ENCODE measurements around the gene RARB.

Gene RARB

DNA sequence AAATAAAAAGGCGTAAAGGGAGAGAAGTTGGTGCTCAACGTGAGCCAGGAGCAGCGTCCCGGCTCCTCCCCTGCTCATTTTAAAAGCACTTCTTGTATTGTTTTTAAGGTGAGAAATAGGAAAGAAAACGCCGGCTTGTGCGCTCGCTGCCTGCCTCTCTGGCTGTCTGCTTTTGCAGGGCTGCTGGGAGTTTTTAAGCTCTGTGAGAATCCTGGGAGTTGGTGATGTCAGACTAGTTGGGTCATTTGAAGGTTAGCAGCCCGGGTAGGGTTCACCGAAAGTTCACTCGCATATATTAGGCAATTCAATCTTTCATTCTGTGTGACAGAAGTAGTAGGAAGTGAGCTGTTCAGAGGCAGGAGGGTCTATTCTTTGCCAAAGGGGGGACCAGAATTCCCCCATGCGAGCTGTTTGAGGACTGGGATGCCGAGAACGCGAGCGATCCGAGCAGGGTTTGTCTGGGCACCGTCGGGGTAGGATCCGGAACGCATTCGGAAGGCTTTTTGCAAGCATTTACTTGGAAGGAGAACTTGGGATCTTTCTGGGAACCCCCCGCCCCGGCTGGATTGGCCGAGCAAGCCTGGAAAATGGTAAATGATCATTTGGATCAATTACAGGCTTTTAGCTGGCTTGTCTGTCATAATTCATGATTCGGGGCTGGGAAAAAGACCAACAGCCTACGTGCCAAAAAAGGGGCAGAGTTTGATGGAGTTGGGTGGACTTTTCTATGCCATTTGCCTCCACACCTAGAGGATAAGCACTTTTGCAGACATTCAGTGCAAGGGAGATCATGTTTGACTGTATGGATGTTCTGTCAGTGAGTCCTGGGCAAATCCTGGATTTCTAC, at the start of gene RARB:
RARB (plus strand) TSS at position 322 of the 847 bp plus-strand sequence; CDS start at position 791, 469 bp downstream.
- peak; percentile 91 for DNase-seq (ENCODE audit: low read depth, low spot score)

DNA sequence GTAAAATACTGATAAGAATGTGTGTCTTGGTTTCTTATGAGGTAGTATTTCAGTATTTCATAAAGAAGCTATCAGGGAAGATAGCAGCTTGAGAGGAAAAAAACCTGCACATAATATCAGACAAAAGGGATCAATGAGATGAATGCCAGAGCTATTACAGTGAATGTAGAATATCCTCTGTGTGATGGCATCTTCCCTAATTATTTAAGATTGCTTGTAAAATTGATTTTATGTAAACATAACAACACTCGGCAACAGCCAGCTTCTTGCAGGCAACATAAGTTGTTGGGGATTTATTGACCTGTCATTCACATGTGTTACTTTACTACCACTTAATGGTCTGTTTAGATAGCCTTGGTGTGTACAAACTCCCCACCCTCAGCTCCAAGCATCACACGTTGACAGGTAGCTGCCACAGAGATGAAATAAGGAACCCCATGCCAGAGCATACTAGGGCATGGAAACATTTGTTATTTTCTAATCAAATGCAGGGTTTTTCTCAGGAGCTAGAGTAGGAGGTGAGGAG, 49.2 kb upstream of the RARB start:
- no peak for DNase-seq (ENCODE audit: low read depth, low spot score)

- no peak for DNase-seq (ENCODE audit: low read depth, low spot score)
Measured at GRCh38 chr3:25380222-25380739, 47.8 kb upstream of the RARB start.

DNA sequence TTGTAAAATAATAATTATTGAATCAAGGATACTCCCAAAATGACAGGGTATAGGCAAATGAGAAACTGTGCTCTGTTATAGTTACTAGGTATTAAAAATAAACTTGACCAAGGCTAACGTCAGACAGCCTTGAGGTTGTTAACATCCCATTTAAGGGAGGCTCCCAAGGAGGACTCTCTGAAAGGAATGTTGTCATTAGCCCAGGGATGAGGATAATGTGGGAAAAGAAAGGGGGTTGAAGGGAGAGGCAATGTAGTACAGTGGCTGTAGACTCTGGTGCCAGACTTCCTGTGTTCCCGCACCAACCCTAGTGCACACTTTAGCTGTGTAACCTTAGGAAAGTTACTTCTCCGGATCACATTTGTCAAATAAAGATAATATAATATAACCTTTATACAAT, 47.0 kb upstream of the RARB start:
- DNase-seq (ENCODE audit: low read depth, low spot score), result no peak

GRCh38 chr3:25384471-25384870, 43.6 kb upstream of the RARB start:
- no peak for DNase-seq (ENCODE audit: low read depth, low spot score)

GRCh38 chr3:25385807-25386460, 42.1 kb upstream of the RARB start:
- no peak for DNase-seq (ENCODE audit: low read depth, low spot score)

GRCh38 chr3:25386686-25387255, 41.3 kb upstream of the RARB start:
- DNase-seq (ENCODE audit: low read depth, low spot score), result no peak

GRCh38 chr3:25390605-25391004, 37.5 kb upstream of the RARB start:
- DNase-seq (ENCODE audit: low read depth, low spot score), result no peak

- no peak for DNase-seq (ENCODE audit: low read depth, low spot score)
Measured at GRCh38 chr3:25396251-25396650, 31.8 kb upstream of the RARB start.

DNA sequence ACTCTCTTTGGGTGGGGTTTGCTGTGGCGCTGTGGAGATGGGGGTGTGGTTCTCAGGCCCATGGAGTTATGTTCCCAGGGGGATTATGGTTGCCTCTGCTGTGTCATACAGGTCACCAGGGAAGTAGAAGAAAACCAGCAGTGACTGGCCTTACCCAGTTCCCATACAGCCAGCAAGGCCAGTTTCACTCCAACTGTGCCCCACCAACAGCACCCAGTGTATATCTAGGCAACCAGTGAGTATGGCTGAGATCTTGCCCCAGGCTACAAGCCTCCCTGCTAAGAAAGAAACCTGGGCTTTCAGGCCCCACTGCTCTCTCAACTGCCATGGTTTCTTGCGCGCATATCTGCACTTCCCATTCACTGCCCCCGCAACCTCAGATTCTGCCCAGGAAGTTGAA, 31.4 kb upstream of the RARB start:
- DNase-seq (ENCODE audit: low read depth, low spot score), result no peak

- DNase-seq (ENCODE audit: low read depth, low spot score), result no peak
Measured at GRCh38 chr3:25397150-25397549, 30.9 kb upstream of the RARB start.

- no peak for DNase-seq (ENCODE audit: low read depth, low spot score)
Measured at GRCh38 chr3:25400587-25400986, 27.5 kb upstream of the RARB start.

DNA sequence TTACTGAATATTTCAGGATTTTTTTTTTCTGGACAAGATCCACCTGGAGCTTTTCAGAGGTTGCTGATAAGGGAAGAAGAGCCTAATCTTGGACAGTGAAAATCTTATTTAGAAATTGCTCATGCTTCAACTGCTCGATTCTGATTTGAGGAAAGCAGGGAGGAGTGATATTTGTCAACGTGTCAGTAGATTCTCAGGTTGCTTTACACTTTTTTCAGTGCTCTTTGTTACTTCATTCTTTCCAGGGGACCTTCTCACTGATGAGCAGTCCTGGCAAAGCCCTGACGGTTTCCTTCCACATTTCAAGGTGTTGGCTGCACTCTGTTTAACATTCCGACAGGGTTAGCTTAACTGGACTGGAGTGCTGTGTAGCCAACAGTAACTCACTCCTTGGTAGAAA, 24.1 kb upstream of the RARB start:
- DNase-seq (ENCODE audit: low read depth, low spot score), result no peak

- DNase-seq (ENCODE audit: low read depth, low spot score), result no peak
Measured at GRCh38 chr3:25404569-25404968, 23.5 kb upstream of the RARB start.

DNA sequence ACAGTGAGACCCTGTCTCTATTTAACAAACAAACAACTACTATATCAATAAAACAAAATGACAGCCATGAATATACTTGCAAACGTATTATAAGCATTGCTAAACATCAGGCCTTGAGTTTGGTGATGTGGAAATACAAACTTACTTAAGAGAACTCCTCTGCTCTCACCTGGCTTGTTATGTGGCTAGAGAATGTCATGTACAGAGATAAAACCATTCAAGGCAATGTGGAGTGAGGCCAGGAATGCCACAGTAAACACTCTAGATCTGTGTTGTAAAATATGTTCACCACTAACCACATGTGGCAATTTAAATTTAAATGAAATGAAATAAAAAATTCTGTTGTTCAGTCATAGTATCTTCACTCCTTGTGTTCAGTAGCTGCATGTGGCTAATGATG, 22.7 kb upstream of the RARB start:
- DNase-seq (ENCODE audit: low read depth, low spot score), result no peak

DNA sequence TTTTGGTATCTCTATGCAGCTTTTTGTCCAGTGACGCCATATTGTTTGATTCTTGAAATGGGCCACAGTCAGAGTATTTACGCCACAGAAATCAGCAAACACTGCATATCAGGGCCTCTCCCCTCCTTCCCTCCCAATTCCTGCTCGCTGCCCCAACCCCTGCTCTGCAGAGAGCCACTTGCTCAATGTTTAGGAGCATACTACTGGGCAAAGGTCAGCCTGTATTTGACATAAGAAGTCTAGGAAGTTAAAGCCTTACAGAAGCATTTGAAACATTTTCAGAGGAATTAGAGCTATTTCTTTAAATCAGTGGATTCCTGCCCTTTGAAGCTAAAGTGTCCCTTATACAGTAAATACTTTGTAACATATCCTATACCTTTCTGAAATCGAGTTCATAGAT, 17.4 kb upstream of the RARB start:
- DNase-seq (ENCODE audit: low read depth, low spot score), result no peak

- DNase-seq (ENCODE audit: low read depth, low spot score), result no peak
Measured at GRCh38 chr3:25412269-25412668, 15.8 kb upstream of the RARB start.

- DNase-seq (ENCODE audit: low read depth, low spot score), result no peak
Measured at GRCh38 chr3:25416176-25416575, 11.9 kb upstream of the RARB start.

GRCh38 chr3:25418596-25418995, 9.5 kb upstream of the RARB start:
- DNase-seq (ENCODE audit: low read depth, low spot score), result no peak

DNA sequence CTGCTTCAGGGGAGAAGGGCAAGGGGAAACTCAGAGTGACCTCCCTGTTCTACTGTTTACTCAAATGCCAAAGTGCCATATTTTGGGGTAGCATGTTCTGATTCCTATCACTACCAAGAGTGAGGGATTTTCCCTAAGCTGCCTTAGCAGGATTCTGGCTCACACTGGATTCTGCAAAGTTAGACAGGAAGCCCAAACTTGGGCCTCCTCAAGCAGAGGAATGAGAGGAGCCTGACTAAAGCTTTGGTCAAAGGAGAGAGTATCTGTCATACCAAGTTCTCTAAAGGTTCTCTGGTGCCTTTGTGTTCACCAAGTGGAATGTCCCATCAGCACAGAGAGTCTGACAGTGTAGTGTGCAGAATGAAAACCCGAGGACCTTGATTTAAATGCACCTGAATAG, 8.8 kb upstream of the RARB start:
- no peak for DNase-seq (ENCODE audit: low read depth, low spot score)

- no peak for DNase-seq (ENCODE audit: low read depth, low spot score)
Measured at GRCh38 chr3:25420147-25420546, 7.9 kb upstream of the RARB start.

- no peak for DNase-seq (ENCODE audit: low read depth, low spot score)
Measured at GRCh38 chr3:25420885-25421284, 7.2 kb upstream of the RARB start.
